CD14-positive monocyte (primary cell): ENCODE data around the gene TNFRSF13B. TPM values are rescaled to one million over a fixed set of nuclear protein-coding genes. Genes with fewer than 3 reads are reported as not detected.
"Not testable (repeated sequence)": the region's sequence is repeated elsewhere in the genome, so short reads cannot be mapped to it uniquely, and the experiment has no call there.

Experiments
- DNase-seq, 3 donors: peaks; one replicate each; pipeline ENCODE4 v3.0.0-alpha.2; 2011 to 2022
- H2AFZ ChIP-seq: 2 replicates; pipeline ENCODE4 v1.6.0; 2012; ENCODE audit warnings: mild to moderate bottlenecking, low read depth, low read length, inconsistent platforms; ENCODE audit not compliant: insufficient read depth, poor library complexity, severe bottlenecking
- H3K27ac ChIP-seq, 2 donors: 1 replicate in 1 of 2; 2 replicates in 1 of 2; pipeline ENCODE4 v1.5.1; 2012 to 2013; ENCODE audit warnings: low read length in 2 of 2, control low read depth in 1 of 2, inconsistent platforms in 1 of 2, low read depth in 1 of 2, mild to moderate bottlenecking in 1 of 2
- H3K27me3 ChIP-seq, 2 donors: one replicate each; pipeline versions ENCODE4 v1.6.0 to v1.6.1; 2011 to 2013; ENCODE audit warnings: low read length in 2 of 2; ENCODE audit not compliant: control insufficient read depth in 2 of 2, insufficient read depth in 2 of 2
- H3K36me3 ChIP-seq, 2 donors: replicated peaks in 1 of 2; 1 replicate in 1 of 2; 2 replicates in 1 of 2; pipeline versions ENCODE4 v1.5.1 to v1.6.1; 2012 to 2013; ENCODE audit warnings: low read length in 2 of 2, control low read depth in 1 of 2, inconsistent platforms in 1 of 2, mild to moderate bottlenecking in 1 of 2; ENCODE audit not compliant: insufficient read depth in 2 of 2, control insufficient read depth in 1 of 2
- H3K4me1 ChIP-seq, 2 donors: 1 replicate in 1 of 2; 2 replicates in 1 of 2; pipeline versions ENCODE4 v1.5.1 to v1.6.1; 2012 to 2013; ENCODE audit warnings: low read length in 2 of 2, control low read depth in 1 of 2, inconsistent platforms in 1 of 2, mild to moderate bottlenecking in 1 of 2, moderate library complexity in 1 of 2; ENCODE audit not compliant: insufficient read depth in 2 of 2, control insufficient read depth in 1 of 2
- H3K4me2 ChIP-seq: replicated peaks from 2 replicates; pipeline ENCODE3; 2012; ENCODE audit warnings: low read length, moderate library complexity, mild to moderate bottlenecking; ENCODE audit not compliant: poor library complexity, severe bottlenecking; ENCODE audit errors: extremely low read depth
- H3K4me3 ChIP-seq, 3 experiments: fragments of 200-600 bp in 1 of 3; sonication (generic) in 1 of 3; replicated peaks in 1 of 3; 1 replicate in 2 of 3; 2 replicates in 1 of 3; pipeline ENCODE4 v1.5.1; 2011 to 2013; ENCODE audit warnings: low read length in 3 of 3, mild to moderate bottlenecking in 3 of 3, control low read depth in 2 of 3, low read depth in 2 of 3, inconsistent platforms in 1 of 3, moderate library complexity in 1 of 3
- H3K79me2 ChIP-seq: 2 replicates; pipeline ENCODE4 v1.6.0; 2012; ENCODE audit warnings: mild to moderate bottlenecking, control low read depth, inconsistent platforms, low read length, moderate library complexity; ENCODE audit not compliant: insufficient read depth
- H3K9ac ChIP-seq: 2 replicates; pipeline ENCODE4 v1.6.0; 2017; ENCODE audit warnings: low read length, mild to moderate bottlenecking; ENCODE audit not compliant: insufficient read depth, poor library complexity, severe bottlenecking
- H3K9me3 ChIP-seq, 2 donors: replicated peaks in 1 of 2; 1 replicate in 1 of 2; 2 replicates in 1 of 2; pipeline versions ENCODE4 v1.5.1 to v1.6.1; 2012 to 2013; ENCODE audit warnings: low read length in 2 of 2, control low read depth in 1 of 2; ENCODE audit not compliant: control insufficient read depth in 1 of 2, insufficient read depth in 1 of 2
- H4K20me1 ChIP-seq: 2 replicates; pipeline ENCODE4 v1.6.0; 2012; ENCODE audit warnings: mild to moderate bottlenecking, low read length, control low read depth, moderate library complexity; ENCODE audit not compliant: insufficient read depth
- H3K27ac Mint-ChIP-seq, 7 donors: one replicate each; pipeline ENCODE4 v1.8.0; 2020; ENCODE audit warnings: mild to moderate bottlenecking in 7 of 7, mixed read lengths in 7 of 7, moderate library complexity in 6 of 7, inconsistent platforms in 2 of 7
- H3K27me3 Mint-ChIP-seq, 3 donors: one replicate each; pipeline ENCODE4 v1.8.0; 2021 to 2022; ENCODE audit warnings: low read depth in 3 of 3, mild to moderate bottlenecking in 3 of 3, mixed read lengths in 3 of 3, moderate library complexity in 3 of 3, inconsistent platforms in 1 of 3
- H3K36me3 Mint-ChIP-seq, 2 donors: one replicate each; pipeline ENCODE4 v1.8.0; 2020; ENCODE audit warnings: mixed read lengths in 2 of 2, inconsistent platforms in 1 of 2, mild to moderate bottlenecking in 1 of 2
- H3K4me1 Mint-ChIP-seq: one replicate; pipeline ENCODE4 v1.8.0; 2020; ENCODE audit warnings: mild to moderate bottlenecking, mixed read lengths
- H3K4me3 Mint-ChIP-seq, 2 donors: one replicate each; pipeline ENCODE4 v1.8.0; 2020; ENCODE audit warnings: mild to moderate bottlenecking in 2 of 2, mixed read lengths in 2 of 2, moderate library complexity in 1 of 2
- H3K9me3 Mint-ChIP-seq, 7 donors: one replicate each; pipeline ENCODE4 v1.8.0; 2020 to 2022; ENCODE audit warnings: mixed read lengths in 7 of 7, mild to moderate bottlenecking in 6 of 7, moderate library complexity in 6 of 7, inconsistent platforms in 2 of 7
- WGBS: methylation state at CpG from one replicate; pipeline ENCODE4 v1.1.5; 2013; ENCODE audit warnings: missing lambda C conversion rate; ENCODE audit not compliant: insufficient coverage; 5-methylcytosine and 5-hydroxymethylcytosine counted together
- intact Hi-C, 2 donors: fragments of 100-400 bp; cut with micrococcal nuclease; formaldehyde crosslinking; loops; one replicate each; pipeline versions ENCODE4 v1.15.0 to v1.15.1; 2023
- polyA plus RNA-seq, 3 donors: library from polyadenylated mRNA; depleted of rRNA in 1 of 3; unstranded in 2 of 3; stranded (reverse) in 1 of 3; fragments of 300-500 nt in 2 of 3; fragments of >200 nt in 1 of 3; fragmentation: Illumina TruSeq in 2 of 3; gene quantifications; 1 replicate in 2 of 3; 2 replicates in 1 of 3; pipeline ENCODE4 v1.2.3, GENCODE V29; 2012 to 2021
- small RNA-seq: library from RNA; depleted of rRNA; stranded (forward); fragments of <200 nt; gene quantifications from one replicate; pipeline ENCODE3, GENCODE V24; 2012; ENCODE audit warnings: low read depth; ENCODE audit not compliant: insufficient read length
- TF ChIP-seq, protein P1 (sequence below): fragments of 200-600 bp; IDR thresholded peaks from one replicate; pipeline ENCODE4 v1.8.0; 2022; ENCODE audit warnings: antibody characterized with exemption, mild to moderate bottlenecking

The TNFRSF13B gene
- polyA plus RNA-seq, 3 donors: 0.21 to 0.47 TPM; not detected in 1

- H3K4me3 Mint-ChIP-seq, H3K9me3 ChIP-seq, H3K36me3 ChIP-seq, H2AFZ ChIP-seq, H3K27me3 ChIP-seq, intact Hi-C loops, H3K4me3 ChIP-seq, H3K4me1 ChIP-seq, H3K9me3 Mint-ChIP-seq, H3K27me3 Mint-ChIP-seq, H4K20me1 ChIP-seq, H3K4me2 ChIP-seq, H3K27ac ChIP-seq, H3K9ac ChIP-seq, DNase-seq, H3K27ac Mint-ChIP-seq, H3K79me2 ChIP-seq, H3K4me1 Mint-ChIP-seq, H3K36me3 Mint-ChIP-seq: not testable (repeated sequence)
- 92% methylated on average over 9 of the region's 20 CpGs for WGBS
These were observed 79.0 kb downstream of the TNFRSF13B start for GRCh38 chr17:16892876-16893454.

- Histone ChIP-seq H3K4me3 (no peak overlapping the region), H3K27me3 (no peaks in the 10 kb centered on the region), H2AFZ (no peak overlapping the region), H3K4me1 (no peaks in the 10 kb centered on the region), H3K27ac (no peak overlapping the region), H3K36me3 (no peaks in the 10 kb centered on the region), H4K20me1 (no peaks in the 10 kb centered on the region), H3K79me2 (no peaks in the 10 kb centered on the region), H3K4me2 (no peak overlapping the region), H3K9me3 (no peaks in the 10 kb centered on the region), H3K9ac (no peak overlapping the region)
- TF ChIP-seq, protein P1, sequence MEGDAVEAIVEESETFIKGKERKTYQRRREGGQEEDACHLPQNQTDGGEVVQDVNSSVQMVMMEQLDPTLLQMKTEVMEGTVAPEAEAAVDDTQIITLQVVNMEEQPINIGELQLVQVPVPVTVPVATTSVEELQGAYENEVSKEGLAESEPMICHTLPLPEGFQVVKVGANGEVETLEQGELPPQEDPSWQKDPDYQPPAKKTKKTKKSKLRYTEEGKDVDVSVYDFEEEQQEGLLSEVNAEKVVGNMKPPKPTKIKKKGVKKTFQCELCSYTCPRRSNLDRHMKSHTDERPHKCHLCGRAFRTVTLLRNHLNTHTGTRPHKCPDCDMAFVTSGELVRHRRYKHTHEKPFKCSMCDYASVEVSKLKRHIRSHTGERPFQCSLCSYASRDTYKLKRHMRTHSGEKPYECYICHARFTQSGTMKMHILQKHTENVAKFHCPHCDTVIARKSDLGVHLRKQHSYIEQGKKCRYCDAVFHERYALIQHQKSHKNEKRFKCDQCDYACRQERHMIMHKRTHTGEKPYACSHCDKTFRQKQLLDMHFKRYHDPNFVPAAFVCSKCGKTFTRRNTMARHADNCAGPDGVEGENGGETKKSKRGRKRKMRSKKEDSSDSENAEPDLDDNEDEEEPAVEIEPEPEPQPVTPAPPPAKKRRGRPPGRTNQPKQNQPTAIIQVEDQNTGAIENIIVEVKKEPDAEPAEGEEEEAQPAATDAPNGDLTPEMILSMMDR: no peak
- no peaks in the 10 kb centered on the region for H3K36me3 Mint-ChIP-seq
- H3K27ac Mint-ChIP-seq: no peak overlapping the region
- peaks cover 0 to 5% (median 0%) of the 10 kb centered on the region in 7 donors for H3K9me3 Mint-ChIP-seq
- H3K4me3 Mint-ChIP-seq: no peak overlapping the region
- WGBS: 94% methylated on average over 5 of the region's 5 CpGs
- peaks cover 2 to 9% (median 2%) of the 10 kb centered on the region in 3 donors for H3K27me3 Mint-ChIP-seq
- no peak for DNase-seq
- intact Hi-C loops: no loop called here
- no peaks in the 10 kb centered on the region for H3K4me1 Mint-ChIP-seq
These were observed 82.8 kb downstream of the TNFRSF13B start for GRCh38 chr17:16889088-16889465.

Small RNA genes within 50 kb of the gene (small RNA-seq; reads per million reads assigned to genes)
- gene AL353996.1: not detected

Other genes with a start within 250 kb of the TNFRSF13B start
- 10 to 100 TPM in 1 of 3 donors, 1 to 10 TPM in 2; 2.0 to 48.7 (median 2.5) TPM for gene MPRIP, start 70.3 kb upstream of the TNFRSF13B start, polyA plus RNA-seq
- under 1 TPM; 0.16 to 0.76 (median 0.50) TPM for gene PLD6, start 234.2 kb upstream of the TNFRSF13B start, polyA plus RNA-seq